ENCODE measurements around the gene PSMD9.

DNA sequence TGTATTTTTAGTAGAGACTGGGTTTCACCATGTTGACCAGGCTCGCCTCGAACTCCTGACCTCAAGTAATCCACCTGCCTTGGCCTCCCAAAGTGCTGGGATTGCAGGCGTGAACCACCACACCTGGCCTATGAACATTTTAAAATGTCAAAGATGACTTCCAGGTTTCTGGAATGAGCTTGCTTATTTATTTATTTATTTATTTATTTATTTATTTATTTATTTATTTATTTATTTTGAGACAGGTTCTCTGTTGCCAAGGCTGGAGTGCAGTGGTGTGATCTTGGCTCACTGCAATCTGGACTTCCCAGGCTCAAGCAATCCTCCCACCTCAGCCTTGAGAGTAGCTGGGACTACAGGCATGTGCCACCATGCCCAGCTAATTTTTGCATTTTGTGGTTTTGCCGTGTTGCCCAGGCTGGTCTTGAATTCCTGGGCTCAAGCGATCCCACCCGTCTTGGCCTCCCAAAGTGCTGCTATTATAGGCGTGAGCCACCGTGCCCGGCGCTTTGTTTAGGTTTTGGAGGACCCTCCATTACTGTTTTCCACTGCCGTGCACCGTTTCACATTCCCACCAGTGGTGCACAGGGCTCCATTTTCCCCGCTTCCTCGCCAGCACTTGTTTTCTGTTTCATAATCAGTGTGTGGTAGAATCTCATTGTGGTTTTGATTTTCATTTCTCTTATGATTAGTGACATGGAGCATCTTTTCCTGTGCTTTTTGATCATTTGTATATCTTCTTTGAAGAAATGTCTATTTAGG is 23.4 kb downstream of the PSMD9 start:
- TF ChIP-seq, protein P1, sequence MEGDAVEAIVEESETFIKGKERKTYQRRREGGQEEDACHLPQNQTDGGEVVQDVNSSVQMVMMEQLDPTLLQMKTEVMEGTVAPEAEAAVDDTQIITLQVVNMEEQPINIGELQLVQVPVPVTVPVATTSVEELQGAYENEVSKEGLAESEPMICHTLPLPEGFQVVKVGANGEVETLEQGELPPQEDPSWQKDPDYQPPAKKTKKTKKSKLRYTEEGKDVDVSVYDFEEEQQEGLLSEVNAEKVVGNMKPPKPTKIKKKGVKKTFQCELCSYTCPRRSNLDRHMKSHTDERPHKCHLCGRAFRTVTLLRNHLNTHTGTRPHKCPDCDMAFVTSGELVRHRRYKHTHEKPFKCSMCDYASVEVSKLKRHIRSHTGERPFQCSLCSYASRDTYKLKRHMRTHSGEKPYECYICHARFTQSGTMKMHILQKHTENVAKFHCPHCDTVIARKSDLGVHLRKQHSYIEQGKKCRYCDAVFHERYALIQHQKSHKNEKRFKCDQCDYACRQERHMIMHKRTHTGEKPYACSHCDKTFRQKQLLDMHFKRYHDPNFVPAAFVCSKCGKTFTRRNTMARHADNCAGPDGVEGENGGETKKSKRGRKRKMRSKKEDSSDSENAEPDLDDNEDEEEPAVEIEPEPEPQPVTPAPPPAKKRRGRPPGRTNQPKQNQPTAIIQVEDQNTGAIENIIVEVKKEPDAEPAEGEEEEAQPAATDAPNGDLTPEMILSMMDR (IDR thresholded peaks at IDR 0.05): no peak
- TF ChIP-seq POLR2A (IDR thresholded peaks at IDR 0.05): no peak

Measured in uterus (tissue), 2 donors.